ENCODE results near the gene TMCO2.

TMCO2 gene

DNA sequence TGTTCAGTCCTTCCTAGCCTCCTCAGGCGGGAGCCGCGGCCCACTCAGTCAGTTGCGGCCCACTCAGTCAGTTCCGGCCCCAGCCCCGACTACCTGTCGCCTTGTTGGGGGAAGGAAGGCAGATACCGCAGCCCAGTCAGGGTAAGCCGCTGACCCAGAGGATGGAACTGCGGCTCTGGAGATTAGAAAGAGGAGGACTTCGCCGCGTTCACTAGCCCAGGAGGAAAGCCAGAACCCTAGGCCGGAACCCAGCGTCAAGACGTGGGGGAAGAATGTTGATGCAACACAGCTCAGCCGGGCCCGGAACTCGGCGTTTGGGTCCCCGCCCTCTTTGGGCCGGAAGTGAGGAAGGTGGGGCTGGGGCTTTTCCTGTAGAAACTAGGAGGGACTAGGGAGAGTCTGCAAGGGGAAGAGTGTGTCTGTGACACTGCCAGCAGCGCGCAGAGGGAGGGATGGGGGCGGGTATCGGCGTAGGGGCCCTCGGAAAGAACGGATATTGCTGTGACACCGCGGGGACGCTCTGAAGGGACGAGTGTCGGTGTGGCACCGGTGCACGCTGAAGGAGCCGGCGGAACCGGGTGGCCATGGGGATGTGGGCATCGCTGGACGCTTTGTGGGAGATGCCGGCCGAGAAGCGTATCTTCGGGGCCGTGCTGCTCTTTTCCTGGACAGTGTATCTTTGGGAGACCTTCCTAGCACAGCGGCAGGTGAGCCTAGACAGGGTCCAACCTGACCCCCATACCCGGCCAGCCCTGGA is 10.1 kb downstream of the TMCO2 start, which contains the start of gene ZMPSTE24:
ZMPSTE24 (plus strand) TSS at position 549 of the 757 bp plus-strand sequence; CDS start at position 585, 36 bp downstream.
- peak; percentile 96 for DNase-seq (ENCODE audit: low read depth)

DNA sequence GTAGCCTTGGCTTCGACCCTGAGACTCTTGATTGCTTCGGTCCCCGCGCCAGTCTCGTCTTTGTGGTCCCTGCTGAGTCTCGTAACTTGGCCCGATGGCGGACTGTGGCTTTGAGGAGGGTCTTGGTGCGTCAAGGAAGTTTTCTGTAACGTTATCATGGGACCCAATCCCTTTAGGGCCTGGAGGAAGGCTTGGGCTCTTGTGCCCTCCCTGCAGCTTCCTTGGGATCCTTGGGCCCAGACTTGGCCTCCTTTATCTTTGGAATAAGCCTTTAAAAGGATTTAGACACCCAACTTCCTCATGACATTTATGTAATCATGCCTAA is 10.7 kb downstream of the TMCO2 start:
- DNase-seq (ENCODE audit: low read depth), result no peak

DNA sequence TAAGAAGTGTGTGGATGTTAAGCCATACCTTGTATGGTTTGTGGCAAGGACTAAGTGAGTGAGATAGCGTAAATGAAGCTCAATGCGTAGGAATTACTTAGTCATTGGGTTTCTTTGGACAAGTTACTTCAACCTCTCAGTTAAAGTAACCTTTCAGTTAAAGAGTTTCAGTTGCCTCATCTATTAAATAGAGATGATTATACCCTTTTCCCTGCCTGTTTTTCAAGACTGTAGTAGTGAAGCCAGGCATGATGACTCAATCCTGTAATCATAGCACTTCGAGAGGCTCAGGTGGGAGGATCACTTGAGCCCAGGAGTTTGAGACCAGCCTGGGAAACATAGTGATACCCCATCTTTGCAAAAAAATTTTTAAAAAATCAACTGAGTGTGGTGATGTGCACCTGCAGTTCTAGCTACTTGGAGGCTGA is 16.6 kb downstream of the TMCO2 start:
- DNase-seq (ENCODE audit: low read depth), result no peak

DNA sequence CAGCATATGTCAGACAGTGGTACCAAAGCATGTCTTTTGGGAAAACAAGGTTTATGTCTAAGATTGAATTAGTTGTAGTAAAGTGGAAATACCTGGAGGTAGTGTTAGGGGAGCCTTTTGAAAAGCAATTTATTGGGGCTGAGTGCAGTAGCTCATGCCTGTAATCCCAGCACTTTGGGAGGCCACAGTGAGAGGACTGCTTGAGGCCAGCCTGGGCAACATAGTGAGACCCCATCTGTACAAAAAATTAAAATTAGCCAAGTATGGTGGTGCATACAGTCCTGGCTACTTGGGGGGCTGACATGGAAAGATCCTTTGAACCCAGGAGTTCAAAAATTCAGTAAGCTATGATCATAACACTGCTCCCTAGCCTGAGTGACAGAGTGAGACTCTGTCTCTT is 17.6 kb downstream of the TMCO2 start:
- DNase-seq (ENCODE audit: low read depth), result no peak

DNA sequence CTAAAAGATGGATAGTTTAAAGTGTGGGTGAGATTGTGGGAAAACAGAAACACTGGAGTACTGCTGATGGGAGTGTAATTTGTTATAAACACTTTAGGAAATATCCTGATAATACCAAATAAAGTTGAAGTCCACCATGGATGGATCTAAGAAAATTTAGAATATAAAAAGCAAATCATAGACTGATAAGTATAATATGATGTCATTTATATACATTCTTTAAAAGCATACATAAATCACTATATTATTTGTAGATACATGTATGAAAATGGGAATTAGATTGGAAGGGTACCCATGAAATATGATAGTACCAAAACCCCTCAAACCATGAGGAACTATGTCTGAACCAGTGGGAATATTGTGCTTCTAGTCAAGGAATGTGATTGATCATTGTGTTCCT is 18.2 kb downstream of the TMCO2 start:
- DNase-seq (ENCODE audit: low read depth), result no peak

GRCh38 chr1:40266786-40267535 is 19.2 kb downstream of the TMCO2 start:
- no peak for DNase-seq (ENCODE audit: low read depth)

DNA sequence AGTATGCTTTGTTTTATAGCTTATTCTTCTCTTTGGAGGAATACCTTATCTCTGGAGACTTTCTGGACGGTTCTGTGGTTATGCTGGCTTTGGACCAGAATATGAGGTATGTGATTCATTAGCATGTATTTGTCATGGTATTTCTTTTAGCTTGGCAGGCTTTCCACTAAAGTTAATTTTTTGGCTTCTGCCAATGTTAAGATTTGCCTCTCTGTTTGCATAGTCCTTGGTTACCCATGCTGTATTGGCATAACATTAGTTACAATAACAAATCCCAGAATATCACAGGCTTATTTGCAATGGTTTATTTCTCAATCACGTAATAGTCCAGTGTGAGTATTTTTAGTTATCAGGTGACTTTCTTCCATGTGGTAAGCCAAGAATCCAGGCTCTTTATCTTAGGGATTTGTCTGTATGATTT is 20.0 kb downstream of the TMCO2 start:
- peak; percentile 36 for DNase-seq (ENCODE audit: low read depth)

DNA sequence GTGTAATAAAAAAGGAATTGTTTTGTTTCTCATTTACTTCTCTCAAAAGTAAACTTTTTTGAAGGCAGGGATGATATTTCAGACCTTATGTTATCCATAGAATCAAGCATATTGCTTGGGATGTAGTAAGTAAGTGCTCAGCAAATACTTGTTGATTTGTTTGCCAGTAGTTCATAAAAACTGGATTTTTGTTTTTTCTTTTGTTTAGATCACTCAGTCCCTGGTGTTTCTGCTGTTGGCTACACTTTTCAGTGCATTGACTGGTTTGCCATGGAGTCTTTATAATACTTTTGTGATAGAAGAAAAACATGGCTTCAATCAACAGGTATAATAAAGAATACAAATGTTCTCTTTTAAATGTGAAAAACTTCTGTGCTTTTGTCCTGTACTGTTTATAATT is 20.5 kb downstream of the TMCO2 start:
- no peak for DNase-seq (ENCODE audit: low read depth)

DNA sequence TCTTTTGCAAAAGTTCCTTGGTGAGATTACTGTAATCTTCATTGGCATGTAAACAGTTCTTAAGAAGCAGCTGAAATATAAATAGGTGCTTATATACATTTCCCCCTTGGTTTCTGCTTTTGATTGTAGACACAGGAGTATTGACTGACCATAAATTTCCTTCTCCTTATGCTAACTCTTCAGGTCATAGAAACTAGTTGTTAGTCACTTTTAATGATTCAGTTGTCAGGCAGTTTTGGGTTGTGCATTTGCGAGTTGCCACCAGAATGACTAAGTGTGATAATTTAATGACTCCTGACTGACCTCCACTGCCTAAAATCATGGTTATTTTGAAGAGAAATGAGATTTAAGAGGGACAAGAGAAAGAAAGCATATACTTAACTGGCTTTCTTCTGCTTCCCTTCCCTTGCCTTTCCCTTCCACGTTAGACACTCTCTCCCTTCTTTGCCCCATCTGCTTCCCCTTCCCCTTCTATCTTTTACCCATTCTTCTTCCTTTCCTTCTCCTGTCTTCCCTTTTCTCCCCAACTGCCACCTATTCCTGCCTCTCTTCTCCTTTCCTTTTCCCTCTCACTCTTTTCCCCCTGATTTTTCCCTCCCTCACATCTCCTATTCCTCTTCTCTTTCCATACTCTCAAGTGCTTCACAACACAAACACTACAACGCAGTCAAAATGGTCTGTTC is 22.6 kb downstream of the TMCO2 start:
- DNase-seq (ENCODE audit: low read depth), result no peak

- no peak for DNase-seq (ENCODE audit: low read depth)
Measured at GRCh38 chr1:40272653-40273213, 25.0 kb downstream of the TMCO2 start.

DNA sequence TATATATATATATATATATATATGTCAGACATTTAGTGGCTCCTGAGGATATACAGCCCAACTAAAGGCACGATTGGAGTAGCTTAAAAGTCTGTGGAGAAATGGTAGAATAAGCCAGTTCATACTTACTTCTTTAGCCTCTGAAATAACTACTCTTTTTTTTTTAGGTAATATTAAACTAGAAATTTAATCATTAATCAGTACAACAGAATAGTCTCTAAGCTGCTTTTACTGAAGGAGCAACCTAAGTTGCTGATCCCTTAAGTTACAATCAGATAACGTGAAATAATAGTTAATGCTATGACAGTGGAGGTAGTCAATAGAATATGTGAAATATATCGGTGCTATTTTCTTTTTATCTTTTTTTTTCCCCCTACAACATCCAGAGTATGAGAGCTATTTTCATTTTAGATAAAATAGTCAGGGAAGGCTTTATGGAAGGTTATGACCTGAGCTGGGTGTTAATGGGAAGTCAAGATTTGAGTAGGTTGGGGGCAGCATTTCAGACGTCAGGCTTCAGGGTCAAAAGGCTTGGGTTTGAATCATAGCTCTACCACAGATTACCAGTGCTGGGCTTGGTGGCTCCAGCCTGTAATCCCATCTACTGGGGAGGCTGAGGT is 25.9 kb downstream of the TMCO2 start:
- no peak for DNase-seq (ENCODE audit: low read depth)

- DNase-seq (ENCODE audit: low read depth), result no peak
Measured at GRCh38 chr1:40274331-40274730, 26.6 kb downstream of the TMCO2 start.

DNA sequence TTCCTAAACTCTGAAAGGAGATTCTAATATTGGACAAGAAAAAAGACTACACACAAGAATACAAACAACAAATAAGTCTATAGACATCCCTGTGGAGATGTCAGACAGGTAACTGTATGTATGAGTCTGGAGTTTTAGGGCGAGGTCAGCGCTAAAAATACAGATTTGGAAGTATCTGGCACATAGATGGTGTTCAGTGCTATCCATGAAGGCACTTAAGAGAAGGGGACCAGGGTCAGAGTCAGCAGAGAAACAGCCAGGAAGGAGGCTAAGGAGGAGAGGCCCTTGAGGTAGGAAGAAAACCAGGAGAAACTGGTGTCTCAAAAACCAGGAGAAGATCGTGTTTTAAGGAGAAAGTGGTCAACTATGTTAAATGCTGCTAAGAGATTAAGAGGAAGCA is 28.4 kb downstream of the TMCO2 start:
- no peak for DNase-seq (ENCODE audit: low read depth)

DNA sequence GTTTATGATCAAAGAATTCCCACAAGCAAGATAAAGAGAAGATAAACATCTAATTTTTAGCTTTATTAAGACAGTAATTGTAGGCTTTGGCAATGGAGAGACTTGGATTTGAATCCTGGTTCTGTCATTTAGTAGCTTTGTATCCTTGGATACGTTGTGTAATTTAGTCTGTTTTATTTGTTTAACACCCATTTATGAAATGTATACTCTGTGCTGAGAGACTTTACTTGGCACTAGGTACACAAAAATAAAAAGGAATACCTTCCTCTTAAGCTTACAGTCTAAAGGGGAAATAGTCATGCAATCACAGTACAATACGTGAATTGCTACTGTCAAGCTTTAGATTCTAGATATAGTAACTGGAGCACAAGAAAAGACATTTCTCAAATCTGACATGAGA is 34.1 kb downstream of the TMCO2 start:
- no peak for DNase-seq (ENCODE audit: low read depth)

- DNase-seq (ENCODE audit: low read depth), result no peak
Measured at GRCh38 chr1:40291293-40291692, 43.6 kb downstream of the TMCO2 start.

DNA sequence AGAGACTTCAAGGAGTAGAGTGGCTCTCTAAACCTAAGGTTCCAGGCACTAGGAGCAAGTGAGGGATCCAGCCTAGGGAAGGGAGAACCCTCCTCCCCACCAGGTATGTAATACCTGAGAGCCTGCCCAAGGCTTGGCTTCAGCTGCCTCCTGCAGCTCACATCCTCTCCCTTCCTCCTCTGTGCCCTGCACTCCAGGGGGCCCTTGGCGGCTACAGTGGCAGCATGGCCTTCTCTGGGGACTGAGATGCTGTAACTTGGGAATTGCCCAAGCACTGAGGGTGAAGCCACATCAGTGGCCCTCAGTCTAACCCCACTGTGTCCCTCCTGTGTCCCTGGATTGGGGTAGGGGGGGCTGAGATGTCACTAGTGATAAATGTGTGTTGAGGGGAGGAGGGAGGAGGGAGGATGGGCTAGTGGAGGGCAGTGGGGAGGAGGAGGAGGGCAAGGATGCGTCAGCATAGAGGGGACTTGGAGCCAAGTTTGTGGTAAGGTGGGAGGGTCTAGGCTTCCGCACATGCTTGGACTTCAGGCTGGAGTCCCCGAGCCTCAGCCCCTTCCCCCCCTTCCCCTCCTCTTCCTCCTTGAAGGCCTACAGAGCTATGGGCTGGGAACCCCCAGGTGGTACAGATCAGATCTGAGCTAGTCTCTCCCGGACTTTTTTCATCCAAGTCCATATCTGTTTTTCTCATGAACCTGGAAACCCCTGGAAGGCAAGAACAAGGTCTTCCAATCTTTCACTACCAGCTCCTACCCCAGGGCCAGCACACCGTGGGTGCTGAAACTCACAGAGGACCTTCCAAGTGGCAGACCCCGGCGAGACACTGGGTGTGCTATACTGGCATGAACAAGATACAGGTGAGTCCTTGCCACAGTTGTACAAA is 51.9 kb downstream of the TMCO2 start:
- no peak for DNase-seq (ENCODE audit: low read depth)

GRCh38 chr1:40300249-40300567 is 52.5 kb downstream of the TMCO2 start:
- no peak for DNase-seq (ENCODE audit: low read depth)

DNA sequence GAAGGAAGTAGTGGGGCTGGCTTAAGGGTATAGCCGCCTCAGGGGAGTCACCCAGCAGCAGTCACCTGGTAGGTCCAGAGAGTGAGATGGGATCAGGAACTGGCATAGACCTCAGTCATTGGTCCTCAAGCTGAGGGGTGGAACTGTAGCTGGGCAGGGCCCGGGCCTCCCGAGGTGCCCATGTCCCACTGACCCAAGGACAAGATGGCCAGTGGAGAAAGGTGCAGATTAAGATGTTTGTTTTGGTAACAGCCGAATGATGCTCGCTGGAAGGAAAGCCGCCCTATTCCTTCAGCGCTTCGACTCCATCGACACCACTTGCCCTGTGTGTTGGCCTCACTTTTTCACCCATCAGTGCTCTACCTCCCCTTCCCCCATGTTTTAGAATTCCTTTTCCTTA is 52.9 kb downstream of the TMCO2 start:
- DNase-seq (ENCODE audit: low read depth), result no peak

- DNase-seq (ENCODE audit: low read depth), result no peak
Measured at GRCh38 chr1:40301066-40301465, 53.3 kb downstream of the TMCO2 start.

Data from HS-27A (cell line).